Endodermal cell (in vitro differentiated cells): Measurements from ENCODE around the gene C1QL4. TPM values are rescaled to one million over a fixed set of nuclear protein-coding genes. Genes with fewer than 3 reads are reported as not detected.
"Not testable (repeated sequence)": the region's sequence is repeated elsewhere in the genome, so short reads cannot be mapped to it uniquely, and the experiment has no call there.

Source experiments
- DNase-seq: peaks from one replicate; pipeline ENCODE4 v3.0.0-alpha.2; 2017
- H3K27ac ChIP-seq: 2 replicates; pipeline ENCODE4 v1.5.1; 2013; ENCODE audit warnings: mild to moderate bottlenecking, low read depth, low read length, moderate library complexity
- H3K27me3 ChIP-seq: 2 replicates; pipeline ENCODE4 v1.6.1; 2013; ENCODE audit warnings: mild to moderate bottlenecking, low read length, moderate library complexity; ENCODE audit not compliant: insufficient read depth, control insufficient read depth, poor library complexity, severe bottlenecking
- H3K36me3 ChIP-seq: 2 replicates; pipeline ENCODE4 v1.7.0; 2013; ENCODE audit warnings: mild to moderate bottlenecking, low read length, moderate library complexity; ENCODE audit not compliant: control insufficient read depth, insufficient read depth
- H3K4me1 ChIP-seq: one replicate; pipeline ENCODE4 v1.7.0; 2013; ENCODE audit warnings: low read length; ENCODE audit not compliant: control insufficient read depth, insufficient read depth
- H3K4me3 ChIP-seq: 2 replicates; pipeline ENCODE4 v1.5.1; 2013; ENCODE audit warnings: mild to moderate bottlenecking, low read length, moderate library complexity
- H3K9ac ChIP-seq: 2 replicates; pipeline ENCODE4 v1.6.1; 2013; ENCODE audit warnings: mild to moderate bottlenecking, low read length, moderate library complexity; ENCODE audit not compliant: poor library complexity, severe bottlenecking; ENCODE audit errors: extremely low read depth
- H3K9me3 ChIP-seq: 2 replicates; pipeline ENCODE4 v1.6.1; 2013; ENCODE audit warnings: mild to moderate bottlenecking, low read length, moderate library complexity; ENCODE audit not compliant: control insufficient read depth
- H3K27ac Mint-ChIP-seq: 2 replicates; pipeline ENCODE4 v1.8.0; 2020; ENCODE audit warnings: mixed read lengths
- H3K27me3 Mint-ChIP-seq: 2 replicates; pipeline ENCODE4 v1.8.0; 2021; ENCODE audit warnings: mild to moderate bottlenecking, mixed read lengths; ENCODE audit not compliant: insufficient read depth
- H3K36me3 Mint-ChIP-seq: 2 replicates; pipeline ENCODE4 v1.8.0; 2020; ENCODE audit warnings: low read depth, mixed read lengths
- H3K4me1 Mint-ChIP-seq: 2 replicates; pipeline ENCODE4 v1.8.0; 2020; ENCODE audit warnings: mixed read lengths
- H3K4me3 Mint-ChIP-seq: 2 replicates; pipeline ENCODE4 v1.8.0; 2020; ENCODE audit warnings: mild to moderate bottlenecking, moderate library complexity, mixed read lengths
- H3K9me3 Mint-ChIP-seq: 2 replicates; pipeline ENCODE4 v1.8.0; 2020; ENCODE audit warnings: mild to moderate bottlenecking, mixed read lengths
- CTCF ChIP-seq: fragments of 200-600 bp; sonication (generic); conservative IDR thresholded peaks from 2 replicates; pipeline ENCODE4 v1.5.0; 2021; ENCODE audit warnings: antibody characterized with exemption, mild to moderate bottlenecking
- WGBS, 2 experiments: methylation state at CpG; one replicate each; pipeline versions ENCODE4 v1.1.5 to v1.1.7; 2013; ENCODE audit warnings: missing lambda C conversion rate in 2 of 2, mixed read lengths in 1 of 2; ENCODE audit not compliant: insufficient coverage in 1 of 2, insufficient read length in 1 of 2; 5-methylcytosine and 5-hydroxymethylcytosine counted together
- total RNA-seq, 2 donors: library from RNA; stranded (reverse); fragmentation: NEBNext Ultra II Directional in 1 of 2; extraction: Animal tissue kit (Norgen Biotek cat#: 25700) in 1 of 2; gene quantifications; 2 replicates in 1 of 2; 3 replicates in 1 of 2; pipeline ENCODE4 v1.2.1, GENCODE V29; 2021

C1QL4 gene
- total RNA-seq, 2 donors from 2014 or later, result 0.20 to 0.38 TPM

- H3K36me3 Mint-ChIP-seq, H3K4me1 Mint-ChIP-seq, H3K4me1 ChIP-seq, H3K9me3 ChIP-seq, H3K36me3 ChIP-seq, DNase-seq, H3K27ac Mint-ChIP-seq, H3K9me3 Mint-ChIP-seq, H3K4me3 Mint-ChIP-seq, H3K4me3 ChIP-seq, H3K27ac ChIP-seq, H3K9ac ChIP-seq: not testable (repeated sequence)
- peaks cover 14% of the 10 kb centered on the region for H3K27me3 ChIP-seq
- H3K27me3 Mint-ChIP-seq, result peaks cover 25% of the 10 kb centered on the region
- WGBS, 2 experiments, result 90 to 91% methylated on average over 2 to 8 of the region's 10 CpGs
Observed at GRCh38 chr12:49317118-49317517, 19.9 kb downstream of the C1QL4 start.

DNA sequence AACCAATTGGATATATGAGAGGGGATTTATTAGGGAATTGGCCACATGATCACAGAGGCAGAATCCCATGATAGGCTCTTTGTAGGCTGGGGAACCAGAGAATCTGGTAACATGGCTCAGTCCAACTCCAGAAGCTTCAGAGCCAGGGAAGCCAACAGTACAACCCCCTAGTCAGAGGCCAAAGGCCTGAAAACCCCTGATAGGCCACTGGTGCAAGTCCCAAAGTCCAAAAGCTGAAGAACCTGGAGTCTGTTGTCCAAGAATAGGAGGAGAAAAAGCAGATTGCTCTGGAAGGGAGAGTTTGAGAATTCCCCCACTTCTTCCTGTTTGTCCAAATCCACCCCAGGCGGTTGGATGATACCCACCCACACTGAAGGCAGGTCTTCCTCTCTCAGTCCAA is 22.2 kb downstream of the C1QL4 start:
- H3K27me3 Mint-ChIP-seq, result peaks cover 31% of the 10 kb centered on the region
- H3K36me3 ChIP-seq, result no peaks in the 10 kb centered on the region
- H3K4me1 ChIP-seq, result no peaks in the 10 kb centered on the region
- H3K4me3 Mint-ChIP-seq, result no peak overlapping the region
- 94% methylated on average over 1 of the region's 1 CpG; no CpG with 5 or more reads in 1 of the 2 experiments for WGBS, 2 experiments
- H3K27ac ChIP-seq, result no peak overlapping the region
- H3K27ac Mint-ChIP-seq, result no peak overlapping the region
- peaks cover 11% of the 10 kb centered on the region for H3K27me3 ChIP-seq
- DNase-seq, result no peak
- H3K36me3 Mint-ChIP-seq, result no peaks in the 10 kb centered on the region
- no peak for TF ChIP-seq CTCF
- no peaks in the 10 kb centered on the region for H3K9me3 Mint-ChIP-seq
- H3K4me3 ChIP-seq, result no peak overlapping the region
- H3K9ac ChIP-seq, result no peak overlapping the region
- no peaks in the 10 kb centered on the region for H3K4me1 Mint-ChIP-seq
- H3K9me3 ChIP-seq, result no peaks in the 10 kb centered on the region

DNA sequence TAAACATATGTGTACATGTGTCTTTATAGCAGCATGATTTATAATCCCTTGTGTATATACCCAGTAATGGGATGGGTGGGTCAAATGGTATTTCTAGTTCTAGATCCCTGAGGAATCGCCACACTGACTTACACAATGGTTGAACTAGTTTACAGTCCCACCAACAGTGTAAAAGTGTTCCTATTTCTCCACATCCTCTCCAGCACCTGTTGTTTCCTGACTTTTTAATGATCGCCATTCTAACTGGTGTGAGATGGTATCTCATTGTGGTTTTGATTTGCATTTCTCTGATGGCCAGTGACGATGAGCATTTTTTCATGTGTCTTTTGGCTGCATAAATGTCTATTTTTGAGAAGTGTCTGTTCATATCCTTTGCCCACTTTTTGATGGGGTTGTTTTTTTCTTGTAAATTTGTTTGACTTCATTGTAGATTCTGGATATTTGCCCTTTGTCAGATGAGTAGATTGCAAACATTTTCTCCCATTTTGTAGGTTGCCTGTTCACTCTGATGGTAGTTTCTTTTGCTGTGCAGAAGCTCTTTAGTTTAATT is 26.5 kb downstream of the C1QL4 start:
- H3K9ac ChIP-seq, H3K4me3 Mint-ChIP-seq, H3K27me3 ChIP-seq, H3K9me3 ChIP-seq, H3K36me3 ChIP-seq, H3K9me3 Mint-ChIP-seq, H3K27ac ChIP-seq, H3K36me3 Mint-ChIP-seq, H3K27ac Mint-ChIP-seq, H3K4me3 ChIP-seq, DNase-seq, H3K4me1 ChIP-seq, H3K4me1 Mint-ChIP-seq: not testable (repeated sequence)
- no CpG with 5 or more reads among the region's 3 CpGs for WGBS, 2 experiments
- peaks cover 45% of the 10 kb centered on the region for H3K27me3 Mint-ChIP-seq

DNA sequence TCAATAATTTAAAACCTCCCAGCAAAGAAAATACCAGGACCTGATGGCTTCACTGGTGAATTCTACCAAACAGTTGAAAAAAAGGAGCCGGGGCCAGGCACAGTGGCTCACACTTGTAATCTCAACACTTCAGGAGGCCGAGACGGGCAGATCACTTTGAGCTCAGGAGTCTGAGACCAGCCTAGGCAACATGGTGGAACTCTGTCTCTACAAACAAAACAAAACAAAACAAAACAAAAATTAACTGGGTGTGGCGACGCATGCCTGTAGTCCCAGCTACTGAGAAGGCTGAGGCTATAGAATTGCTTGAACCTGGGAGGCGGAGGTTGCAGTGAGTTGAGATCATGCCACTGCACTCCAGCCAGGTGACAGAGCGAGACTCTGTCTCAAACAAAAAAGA is 27.6 kb downstream of the C1QL4 start:
- TF ChIP-seq CTCF, result no peak
- no peak overlapping the region for H3K27ac Mint-ChIP-seq
- no peak overlapping the region for H3K4me3 Mint-ChIP-seq
- no peaks in the 10 kb centered on the region for H3K36me3 Mint-ChIP-seq
- Histone ChIP-seq H3K4me3 (no peak overlapping the region), H3K27ac (no peak overlapping the region), H3K9me3 (no peaks in the 10 kb centered on the region), H3K36me3 (no peaks in the 10 kb centered on the region), H3K9ac (no peak overlapping the region), H3K27me3 (no peaks in the 10 kb centered on the region), H3K4me1 (no peaks in the 10 kb centered on the region)
- H3K4me1 Mint-ChIP-seq, result no peaks in the 10 kb centered on the region
- peaks cover 47% of the 10 kb centered on the region for H3K27me3 Mint-ChIP-seq
- 92 to 94% methylated on average over 3 to 7 of the region's 7 CpGs for WGBS, 2 experiments
- DNase-seq, result no peak
- no peaks in the 10 kb centered on the region for H3K9me3 Mint-ChIP-seq
